Neural progenitor cell (in vitro differentiated cells): ENCODE measurements around the gene KCTD16.

ENCODE experiments used
- EZH2 ChIP-seq: fragments of 200-600 bp; sonication (generic); IDR thresholded peaks from 2 replicates; pipeline ENCODE4 v1.6.1; 2017; ENCODE audit warnings: antibody characterized with exemption, mild to moderate bottlenecking, moderate library complexity
- EZH2phosphoT487 ChIP-seq: fragments of 200-600 bp; sonication (generic); IDR thresholded peaks from 2 replicates; pipeline ENCODE4 v1.6.1; 2017; ENCODE audit warnings: antibody characterized with exemption
- TF ChIP-seq, protein P1 (sequence below): fragments of 200-600 bp; sonication (generic); IDR thresholded peaks from 2 replicates; pipeline ENCODE4 v1.5.1; 2017; ENCODE audit warnings: antibody characterized with exemption, mild to moderate bottlenecking

DNA sequence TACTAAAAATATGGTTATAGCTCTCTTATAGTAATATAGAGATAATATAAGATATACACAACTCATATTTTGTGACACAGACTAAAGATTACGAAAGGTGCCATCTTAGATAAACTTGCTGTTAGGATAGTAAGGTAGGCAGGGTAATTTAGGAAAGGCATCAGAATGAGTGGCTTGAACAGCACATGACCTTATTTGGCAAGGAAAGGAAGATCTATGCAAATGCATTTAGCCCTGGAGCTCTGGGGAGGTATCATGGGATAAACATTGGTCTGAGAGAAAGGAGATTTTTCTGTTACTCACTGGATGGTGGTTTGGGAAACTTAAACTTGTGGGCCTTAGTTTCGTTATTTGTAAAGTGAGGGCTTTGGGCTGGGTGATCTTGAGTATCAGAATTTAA is 65.8 kb downstream of the KCTD16 start:
- no peak for TF ChIP-seq EZH2phosphoT487
- TF ChIP-seq, protein P1, sequence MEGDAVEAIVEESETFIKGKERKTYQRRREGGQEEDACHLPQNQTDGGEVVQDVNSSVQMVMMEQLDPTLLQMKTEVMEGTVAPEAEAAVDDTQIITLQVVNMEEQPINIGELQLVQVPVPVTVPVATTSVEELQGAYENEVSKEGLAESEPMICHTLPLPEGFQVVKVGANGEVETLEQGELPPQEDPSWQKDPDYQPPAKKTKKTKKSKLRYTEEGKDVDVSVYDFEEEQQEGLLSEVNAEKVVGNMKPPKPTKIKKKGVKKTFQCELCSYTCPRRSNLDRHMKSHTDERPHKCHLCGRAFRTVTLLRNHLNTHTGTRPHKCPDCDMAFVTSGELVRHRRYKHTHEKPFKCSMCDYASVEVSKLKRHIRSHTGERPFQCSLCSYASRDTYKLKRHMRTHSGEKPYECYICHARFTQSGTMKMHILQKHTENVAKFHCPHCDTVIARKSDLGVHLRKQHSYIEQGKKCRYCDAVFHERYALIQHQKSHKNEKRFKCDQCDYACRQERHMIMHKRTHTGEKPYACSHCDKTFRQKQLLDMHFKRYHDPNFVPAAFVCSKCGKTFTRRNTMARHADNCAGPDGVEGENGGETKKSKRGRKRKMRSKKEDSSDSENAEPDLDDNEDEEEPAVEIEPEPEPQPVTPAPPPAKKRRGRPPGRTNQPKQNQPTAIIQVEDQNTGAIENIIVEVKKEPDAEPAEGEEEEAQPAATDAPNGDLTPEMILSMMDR = no peak
- no peak for TF ChIP-seq EZH2
